K562 (cell line): ENCODE results near the gene MYO15A. TPM values are rescaled to one million over a fixed set of nuclear protein-coding genes. Genes with fewer than 3 reads are reported as not detected.

Experiments used
- ATF1 ChIP-seq, 2 experiments: fragments of 450-650 bp in 1 of 2; IDR thresholded peaks; 2 replicates each; pipeline ENCODE4 v1.6.1; 2016; ENCODE audit warnings: missing compliant biosample characterization in 1 of 2, missing genetic modification characterization in 1 of 2
- BCL6 ChIP-seq: fragments of 250-450 bp; sonication (Bioruptor Pico); IDR thresholded peaks from 2 replicates; pipeline ENCODE4 v1.4.0; 2020
- CHD1 ChIP-seq: fragments of 200-600 bp; sonication (generic); IDR thresholded peaks from one replicate; pipeline ENCODE4 v1.6.1; 2012; ENCODE audit warnings: mild to moderate bottlenecking, moderate library complexity, low read length, inconsistent platforms
- ELF2 ChIP-seq: fragments of 250-450 bp; sonication (Bioruptor Pico); IDR thresholded peaks from 2 replicates; pipeline ENCODE4 v1.5.0; 2021; ENCODE audit warnings: mild to moderate bottlenecking
- EP300 ChIP-seq: IDR thresholded peaks from 2 replicates; pipeline ENCODE4 v1.6.1; 2012; ENCODE audit warnings: low read length, improper control_type of control experiment
- GATAD2B ChIP-seq: fragments of 450-650 bp; IDR thresholded peaks from 2 replicates; pipeline ENCODE4 v1.6.1; 2017; ENCODE audit warnings: mild to moderate bottlenecking, borderline replicate concordance
- KLF1 ChIP-seq: fragments of 450-650 bp; IDR thresholded peaks from 2 replicates; pipeline ENCODE4 v1.6.1; 2016; ENCODE audit warnings: missing genetic modification characterization, missing compliant biosample characterization
- KLF10 ChIP-seq: fragments of 250-450 bp; sonication (Bioruptor Pico); IDR thresholded peaks from 2 replicates; pipeline ENCODE4 v1.6.1; 2021; ENCODE audit warnings: matching md5 sums
- LCOR ChIP-seq: sonication (generic); formaldehyde crosslinking; IDR thresholded peaks from 2 replicates; pipeline ENCODE4 v1.8.0; 2022; ENCODE audit warnings: mild to moderate bottlenecking, missing genetic modification reagents
- MAZ ChIP-seq, 2 experiments: fragments of 450-650 bp in 1 of 2; sonication (generic) in 1 of 2; formaldehyde crosslinking; IDR thresholded peaks in 1 of 2; conservative IDR thresholded peaks in 1 of 2; 2 replicates each; pipeline versions ENCODE4 v1.4.0 to v1.5.0; 2020; ENCODE audit warnings: mild to moderate bottlenecking in 1 of 2, missing genetic modification reagents in 1 of 2
- MBD2 ChIP-seq: sonication (generic); IDR thresholded peaks from 2 replicates; pipeline ENCODE4 v1.6.1; 2016; ENCODE audit warnings: low read depth, borderline replicate concordance
- POLR2A ChIP-seq: fragments of 450-650 bp; conservative IDR thresholded peaks from 2 replicates; pipeline ENCODE4 v1.6.1; 2016
- POLR2AphosphoS5 ChIP-seq: IDR thresholded peaks from 2 replicates; pipeline ENCODE4 v1.6.1; 2011; ENCODE audit warnings: mild to moderate bottlenecking, low read depth, low read length, moderate library complexity; ENCODE audit not compliant: control insufficient read depth, insufficient read depth
- RNF2 ChIP-seq: sonication (generic); IDR thresholded peaks from 2 replicates; pipeline ENCODE4 v1.6.1; 2016
- SRF ChIP-seq, 2 experiments: fragments of 250-450, 450-650 bp in 1 of 2; sonication (Bioruptor Pico) in 1 of 2; sonication (generic) in 1 of 2; formaldehyde crosslinking; IDR thresholded peaks; 2 replicates each; pipeline versions ENCODE4 v1.5.0 to v1.5.1; 2020 to 2022; ENCODE audit warnings: mild to moderate bottlenecking in 1 of 2, missing genetic modification reagents in 1 of 2
- ZBED1 ChIP-seq: IDR thresholded peaks from 2 replicates; pipeline ENCODE4 v1.6.1; 2014
- ZNF347 ChIP-seq: fragments of 450-650 bp; formaldehyde crosslinking; IDR thresholded peaks from 2 replicates; pipeline ENCODE4 v1.4.0; 2020; ENCODE audit warnings: low read depth, mild to moderate bottlenecking, moderate library complexity
- ZNF589 ChIP-seq: fragments of 200-800 bp; sonication (Bioruptor generic); IDR thresholded peaks from 2 replicates; pipeline ENCODE4 v1.6.1; 2016; ENCODE audit warnings: low read depth, missing genetic modification characterization, missing compliant biosample characterization
- ZNF668 ChIP-seq: fragments of 250-450 bp; sonication (Bioruptor Pico); IDR thresholded peaks from 2 replicates; pipeline ENCODE4 v1.8.0; 2022; ENCODE audit warnings: mild to moderate bottlenecking, inconsistent platforms
- ZNF766 ChIP-seq: fragments of 200-800 bp; sonication (Bioruptor generic); conservative IDR thresholded peaks from 2 replicates; pipeline ENCODE4 v1.6.1; 2016; ENCODE audit warnings: missing genetic modification characterization, missing compliant biosample characterization
- ZNF77 ChIP-seq: fragments of 250-450 bp; sonication (Bioruptor Pico); IDR thresholded peaks from 2 replicates; pipeline ENCODE4 v1.5.0; 2020
- polyA plus RNA-seq, 8 experiments: library from polyadenylated mRNA; depleted of rRNA in 4 of 8; stranded (reverse) in 5 of 8; unstranded in 3 of 8; fragments of >200 nt; fragmentation: Nextera tagmentation in 2 of 8; fragmentation: Illumina TruSeq in 1 of 8; extraction: Ambion mirVana in 2 of 8; extraction: Trizol in 1 of 8; gene quantifications; 2 replicates each; pipeline versions ENCODE4 v1.2.1 to v1.2.3, GENCODE V29; 2011 to 2014; ENCODE audit warnings: inconsistent platforms in 1 of 8, missing spikeins in 1 of 8
- total RNA-seq, 7 experiments: library from RNA; depleted of rRNA in 6 of 7; stranded (reverse); fragments of >200 nt in 6 of 7; fragmentation: Illumina TruSeq in 2 of 7; extraction: Trizol in 2 of 7; gene quantifications; 2 replicates each; pipeline versions ENCODE4 v1.2.1 to v1.2.3, GENCODE V29; 2011 to 2021; ENCODE audit warnings: low replicate concordance in 1 of 7
- TF ChIP-seq, protein P1 (sequence below), 3 experiments: fragments of 200-800 bp in 1 of 3; fragments of 250-450 bp in 1 of 3; fragments of 450-650 bp in 1 of 3; sonication (Bioruptor Pico) in 1 of 3; sonication (Bioruptor generic) in 1 of 3; formaldehyde crosslinking in 1 of 3; IDR thresholded peaks; 2 replicates each; pipeline versions ENCODE4 v1.6.1 to v1.8.0; 2016 to 2022; ENCODE audit warnings: mild to moderate bottlenecking in 2 of 3, missing genetic modification characterization in 2 of 3, missing compliant biosample characterization in 1 of 3, moderate library complexity in 1 of 3
- TF ChIP-seq, protein P2 (sequence below): fragments of 250-450 bp; sonication (Bioruptor Pico); IDR thresholded peaks from 2 replicates; pipeline ENCODE4 v1.8.0; 2022; ENCODE audit warnings: moderate library complexity, mild to moderate bottlenecking, inconsistent platforms
- TF ChIP-seq, protein P3 (sequence below): fragments of 450-650 bp; IDR thresholded peaks from 2 replicates; pipeline ENCODE4 v1.6.1; 2016; ENCODE audit warnings: antibody characterized with exemption

MYO15A gene
- total and polyA plus RNA-seq, 9 of the 15 experiments (the other 6 are each of a cell fraction or from before 2014, with no cell fraction given) = 0.05 to 0.88 (median 0.14) TPM; not detected in 1

DNA sequence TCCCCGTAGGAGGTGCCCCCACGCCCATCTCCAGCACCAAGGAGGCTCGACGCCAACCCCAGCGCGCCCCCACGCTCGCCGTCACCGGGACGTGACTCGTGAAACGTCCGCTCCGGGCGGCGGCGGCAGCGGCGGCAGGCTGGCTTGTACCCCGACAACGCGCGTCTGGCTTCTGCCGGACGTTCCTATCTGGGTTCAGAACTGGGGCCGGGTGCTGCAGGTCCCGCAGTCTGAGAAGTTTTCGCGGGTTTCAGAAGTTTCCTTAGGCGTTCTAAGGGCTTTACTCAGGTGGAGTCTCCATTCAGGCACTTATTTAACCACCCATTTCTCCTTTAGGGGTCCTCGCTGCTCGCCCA lies 74.4 kb downstream of the MYO15A start (continued):
- TF ChIP-seq KLF1 (tag) (no peak; the same call in 1 of the 2 replicates), ZNF766 (CRISPR knock-in tag) (no peak), SRF (CRISPR knock-in tag; IDR thresholded peaks at IDR 0.05) (no peak), BCL6 (CRISPR knock-in tag) (no peak), LCOR (0 out of 2 replicates have a peak, but pooled peaks have one; percentile 14), ELF2 (CRISPR knock-in tag) (peak; percentile 25; the same call in 1 of the 2 replicates), ZNF77 (CRISPR knock-in tag) (no peak), ZBED1 (no peak), RNF2 (peak; percentile 11; the same call in 1 of the 2 replicates), POLR2A (peak; percentile 80), CHD1 (no peak), ZNF347 (CRISPR knock-in tag) (no peak), ZNF668 (CRISPR knock-in tag) (no peak), GATAD2B (peak; percentile 50; the same call in 1 of the 2 replicates), EP300 (no peak), ATF1 (CRISPR knock-in tag; IDR thresholded peaks at IDR 0.05) (0 out of 2 replicates have a peak, but pooled peaks have one; percentile 12), ATF1 (tag; IDR thresholded peaks at IDR 0.05) (no peak), POLR2AphosphoS5 (0 out of 2 replicates have a peak, but pooled peaks have one; percentile 29), KLF10 (CRISPR knock-in tag) (no peak), MAZ (CRISPR knock-in tag; conservative IDR thresholded peaks at IDR 0.05 in 1 of 2, IDR thresholded peaks at IDR 0.05 in 1 of 2) (0 out of 4 replicates have a peak, but pooled peaks of 1 of the 2 experiments have one; percentile 9), ZNF589 (0 out of 2 replicates have a peak, but pooled peaks have one; percentile 63), MBD2 (no peak)
- TF ChIP-seq, protein P1, sequence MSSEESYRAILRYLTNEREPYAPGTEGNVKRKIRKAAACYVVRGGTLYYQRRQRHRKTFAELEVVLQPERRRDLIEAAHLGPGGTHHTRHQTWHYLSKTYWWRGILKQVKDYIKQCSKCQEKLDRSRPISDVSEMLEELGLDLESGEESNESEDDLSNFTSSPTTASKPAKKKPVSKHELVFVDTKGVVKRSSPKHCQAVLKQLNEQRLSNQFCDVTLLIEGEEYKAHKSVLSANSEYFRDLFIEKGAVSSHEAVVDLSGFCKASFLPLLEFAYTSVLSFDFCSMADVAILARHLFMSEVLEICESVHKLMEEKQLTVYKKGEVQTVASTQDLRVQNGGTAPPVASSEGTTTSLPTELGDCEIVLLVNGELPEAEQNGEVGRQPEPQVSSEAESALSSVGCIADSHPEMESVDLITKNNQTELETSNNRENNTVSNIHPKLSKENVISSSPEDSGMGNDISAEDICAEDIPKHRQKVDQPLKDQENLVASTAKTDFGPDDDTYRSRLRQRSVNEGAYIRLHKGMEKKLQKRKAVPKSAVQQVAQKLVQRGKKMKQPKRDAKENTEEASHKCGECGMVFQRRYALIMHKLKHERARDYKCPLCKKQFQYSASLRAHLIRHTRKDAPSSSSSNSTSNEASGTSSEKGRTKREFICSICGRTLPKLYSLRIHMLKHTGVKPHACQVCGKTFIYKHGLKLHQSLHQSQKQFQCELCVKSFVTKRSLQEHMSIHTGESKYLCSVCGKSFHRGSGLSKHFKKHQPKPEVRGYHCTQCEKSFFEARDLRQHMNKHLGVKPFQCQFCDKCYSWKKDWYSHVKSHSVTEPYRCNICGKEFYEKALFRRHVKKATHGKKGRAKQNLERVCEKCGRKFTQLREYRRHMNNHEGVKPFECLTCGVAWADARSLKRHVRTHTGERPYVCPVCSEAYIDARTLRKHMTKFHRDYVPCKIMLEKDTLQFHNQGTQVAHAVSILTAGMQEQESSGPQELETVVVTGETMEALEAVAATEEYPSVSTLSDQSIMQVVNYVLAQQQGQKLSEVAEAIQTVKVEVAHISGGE (CRISPR knock-in tag; IDR thresholded peaks at IDR 0.05) = peak in 1 of 3 experiments; percentile 59; a peak in 2 of 6 replicates
- TF ChIP-seq, protein P2, sequence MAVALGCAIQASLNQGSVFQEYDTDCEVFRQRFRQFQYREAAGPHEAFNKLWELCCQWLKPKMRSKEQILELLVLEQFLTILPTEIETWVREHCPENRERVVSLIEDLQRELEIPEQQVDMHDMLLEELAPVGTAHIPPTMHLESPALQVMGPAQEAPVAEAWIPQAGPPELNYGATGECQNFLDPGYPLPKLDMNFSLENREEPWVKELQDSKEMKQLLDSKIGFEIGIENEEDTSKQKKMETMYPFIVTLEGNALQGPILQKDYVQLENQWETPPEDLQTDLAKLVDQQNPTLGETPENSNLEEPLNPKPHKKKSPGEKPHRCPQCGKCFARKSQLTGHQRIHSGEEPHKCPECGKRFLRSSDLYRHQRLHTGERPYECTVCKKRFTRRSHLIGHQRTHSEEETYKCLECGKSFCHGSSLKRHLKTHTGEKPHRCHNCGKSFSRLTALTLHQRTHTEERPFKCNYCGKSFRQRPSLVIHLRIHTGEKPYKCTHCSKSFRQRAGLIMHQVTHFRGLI = no peak
- TF ChIP-seq, protein P3, sequence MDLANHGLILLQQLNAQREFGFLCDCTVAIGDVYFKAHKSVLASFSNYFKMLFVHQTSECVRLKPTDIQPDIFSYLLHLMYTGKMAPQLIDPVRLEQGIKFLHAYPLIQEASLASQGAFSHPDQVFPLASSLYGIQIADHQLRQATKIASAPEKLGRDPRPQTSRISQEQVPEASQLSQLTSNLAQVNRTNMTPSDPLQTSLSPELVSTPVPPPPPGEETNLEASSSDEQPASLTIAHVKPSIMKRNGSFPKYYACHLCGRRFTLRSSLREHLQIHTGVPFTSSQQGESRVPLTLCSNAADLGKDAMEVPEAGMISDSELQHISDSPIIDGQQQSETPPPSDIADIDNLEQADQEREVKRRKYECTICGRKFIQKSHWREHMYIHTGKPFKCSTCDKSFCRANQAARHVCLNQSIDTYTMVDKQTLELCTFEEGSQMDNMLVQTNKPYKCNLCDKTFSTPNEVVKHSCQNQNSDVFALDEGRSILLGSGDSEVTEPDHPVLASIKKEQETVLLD = peak; percentile 81
